ENCODE measurements around the gene ASCL2. TPM values are rescaled to one million over a fixed set of nuclear protein-coding genes. Genes with fewer than 3 reads are reported as not detected.

The ASCL2 gene
- total RNA-seq, 1 experiment from 2014 or later = not detected

DNA sequence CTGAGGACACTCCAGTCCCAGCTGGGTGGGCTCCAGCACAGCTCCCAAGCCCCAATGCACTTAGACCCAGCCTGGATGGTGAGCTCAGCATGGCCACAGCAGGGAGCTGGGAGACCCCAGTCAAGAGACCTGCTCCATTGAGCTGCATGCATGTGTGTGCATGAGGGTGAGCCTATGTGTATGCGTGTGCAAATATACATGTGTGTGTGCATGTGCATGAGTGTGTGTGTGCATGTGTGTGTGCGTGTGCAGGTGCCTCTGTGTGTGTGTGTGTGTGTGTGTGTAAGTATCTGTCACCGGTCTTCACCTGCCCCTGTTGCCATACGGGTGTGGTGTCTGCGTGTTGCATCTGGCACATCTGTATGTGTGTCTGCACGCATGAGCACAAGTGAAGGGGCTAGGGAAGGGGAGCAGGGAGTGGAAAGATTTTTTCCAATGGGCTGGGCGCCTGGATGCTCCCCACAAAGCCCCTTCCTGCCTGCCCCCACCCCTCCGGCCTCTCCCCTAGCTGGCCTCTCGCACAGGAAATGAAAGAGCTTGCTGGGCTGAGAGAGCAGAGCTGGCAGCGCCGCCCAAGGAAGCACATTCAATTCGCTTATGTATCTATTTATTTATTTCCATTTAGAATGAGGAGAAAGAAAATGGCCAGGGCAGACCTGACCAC, 35.5 kb upstream of the ASCL2 start:
- peaks cover 7% of the 10 kb centered on the region for H3K4me1 Mint-ChIP-seq (ENCODE audit: insufficient read depth, unreplicated experiment)
- intact Hi-C loops (cut with micrococcal nuclease) = loop anchor here (1.0 kb wide), 2 partner anchors 94 to 113 kb away; partner anchors contain the start of gene TSSC4
- peak overlapping the region; percentile 39 for H3K27ac Mint-ChIP-seq (ENCODE audit: low read depth, unreplicated experiment)
- H3K27me3 Mint-ChIP-seq (ENCODE audit: insufficient read depth, unreplicated experiment) = no peaks in the 10 kb centered on the region
- no peak overlapping the region for H3K4me3 Mint-ChIP-seq (ENCODE audit: unreplicated experiment)
- DNase-seq (ENCODE audit: unreplicated experiment) = no peak
- CTCF ChIA-PET = interaction anchor here (0.6 to 10.6 kb wide), 31 partner anchors 9 to 1314 kb away, joined by 3 to 240 read pairs (median 6); partner anchors contain the start of gene TSSC4
- no peaks in the 10 kb centered on the region for H3K9me3 Mint-ChIP-seq (ENCODE audit: unreplicated experiment)
- POLR2A ChIA-PET = interaction anchor here (1.0 to 3.1 kb wide), 5 partner anchors 71 to 120 kb away, joined by 3 to 14 read pairs (median 6); partner anchors contain the start of genes CD81 and TSSC4
- no TSS peak for BruUV-seq (replicated peaks)
- TF ChIP-seq, protein P1, sequence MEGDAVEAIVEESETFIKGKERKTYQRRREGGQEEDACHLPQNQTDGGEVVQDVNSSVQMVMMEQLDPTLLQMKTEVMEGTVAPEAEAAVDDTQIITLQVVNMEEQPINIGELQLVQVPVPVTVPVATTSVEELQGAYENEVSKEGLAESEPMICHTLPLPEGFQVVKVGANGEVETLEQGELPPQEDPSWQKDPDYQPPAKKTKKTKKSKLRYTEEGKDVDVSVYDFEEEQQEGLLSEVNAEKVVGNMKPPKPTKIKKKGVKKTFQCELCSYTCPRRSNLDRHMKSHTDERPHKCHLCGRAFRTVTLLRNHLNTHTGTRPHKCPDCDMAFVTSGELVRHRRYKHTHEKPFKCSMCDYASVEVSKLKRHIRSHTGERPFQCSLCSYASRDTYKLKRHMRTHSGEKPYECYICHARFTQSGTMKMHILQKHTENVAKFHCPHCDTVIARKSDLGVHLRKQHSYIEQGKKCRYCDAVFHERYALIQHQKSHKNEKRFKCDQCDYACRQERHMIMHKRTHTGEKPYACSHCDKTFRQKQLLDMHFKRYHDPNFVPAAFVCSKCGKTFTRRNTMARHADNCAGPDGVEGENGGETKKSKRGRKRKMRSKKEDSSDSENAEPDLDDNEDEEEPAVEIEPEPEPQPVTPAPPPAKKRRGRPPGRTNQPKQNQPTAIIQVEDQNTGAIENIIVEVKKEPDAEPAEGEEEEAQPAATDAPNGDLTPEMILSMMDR (IDR thresholded peaks at IDR 0.05; ENCODE audit: unreplicated experiment) = no peak
- H3K36me3 Mint-ChIP-seq (ENCODE audit: insufficient read depth, unreplicated experiment) = no peaks in the 10 kb centered on the region

- intact Hi-C loops (cut with micrococcal nuclease) = loop anchor here (1.0 kb wide), 2 partner anchors 95 to 114 kb away; partner anchors contain the start of gene TSSC4
- H3K27me3 Mint-ChIP-seq (ENCODE audit: insufficient read depth, unreplicated experiment) = no peaks in the 10 kb centered on the region
- peaks cover 7% of the 10 kb centered on the region for H3K4me1 Mint-ChIP-seq (ENCODE audit: insufficient read depth, unreplicated experiment)
- no peaks in the 10 kb centered on the region for H3K9me3 Mint-ChIP-seq (ENCODE audit: unreplicated experiment)
- H3K36me3 Mint-ChIP-seq (ENCODE audit: insufficient read depth, unreplicated experiment) = no peaks in the 10 kb centered on the region
- CTCF ChIA-PET = interaction anchor here (0.6 to 10.6 kb wide), 51 partner anchors 8 to 1313 kb away, joined by 3 to 240 read pairs (median 4); partner anchors contain the start of gene TSSC4
- POLR2A ChIA-PET = interaction anchor here (1.0 to 3.1 kb wide), 5 partner anchors 72 to 120 kb away, joined by 3 to 14 read pairs (median 6); partner anchors contain the start of genes CD81 and TSSC4
- TF ChIP-seq, protein P1 (IDR thresholded peaks at IDR 0.05; ENCODE audit: unreplicated experiment) = peak; percentile 77
- H3K4me3 Mint-ChIP-seq (ENCODE audit: unreplicated experiment) = no peak overlapping the region
- DNase-seq (ENCODE audit: unreplicated experiment) = peak; percentile 67
- BruUV-seq (replicated peaks) = no TSS peak
- no peak overlapping the region for H3K27ac Mint-ChIP-seq (ENCODE audit: low read depth, unreplicated experiment)
Measured at GRCh38 chr11:2305140-2305778, 34.9 kb upstream of the ASCL2 start.

DNA sequence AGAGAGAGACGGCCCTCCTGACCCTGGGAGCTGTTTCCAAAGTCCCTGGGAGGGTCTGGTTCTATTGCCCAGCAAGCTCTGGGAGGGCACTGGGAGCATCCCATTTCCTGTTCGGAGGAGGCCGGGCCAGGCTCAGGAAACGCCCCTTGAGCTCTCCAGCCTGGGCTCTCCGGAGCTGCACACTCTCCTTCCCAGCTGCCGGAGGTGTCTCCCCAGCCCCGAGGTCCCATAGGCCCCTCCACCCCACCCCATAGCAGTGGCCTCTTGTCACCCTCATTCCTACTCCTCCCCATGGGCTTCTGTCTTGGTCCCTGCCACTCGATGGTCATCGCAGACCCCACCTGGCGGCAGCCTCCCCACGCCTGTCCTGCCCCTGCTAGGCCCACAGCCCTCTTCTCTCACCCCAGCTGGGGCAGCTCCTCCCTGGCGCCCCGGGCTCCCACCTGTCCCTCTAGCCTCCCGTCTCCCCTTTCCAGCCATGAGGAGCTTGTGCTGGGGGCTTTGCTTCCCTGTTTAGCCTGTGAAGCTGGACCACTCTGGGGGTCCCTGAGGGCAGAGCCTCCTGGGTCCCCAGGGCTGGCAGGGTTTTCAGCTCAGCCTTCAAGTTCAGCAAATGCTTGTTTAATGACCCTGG, 34.2 kb upstream of the ASCL2 start:
- H3K36me3 Mint-ChIP-seq (ENCODE audit: insufficient read depth, unreplicated experiment) = no peaks in the 10 kb centered on the region
- H3K27me3 Mint-ChIP-seq (ENCODE audit: insufficient read depth, unreplicated experiment) = no peaks in the 10 kb centered on the region
- no peak overlapping the region for H3K4me3 Mint-ChIP-seq (ENCODE audit: unreplicated experiment)
- no TSS peak for BruUV-seq (replicated peaks)
- intact Hi-C loops (cut with micrococcal nuclease) = loop anchor here (1.0 kb wide), 2 partner anchors 96 to 115 kb away; partner anchors contain the start of gene TSSC4
- CTCF ChIA-PET = interaction anchor here (0.6 to 10.6 kb wide), 45 partner anchors 8 to 1102 kb away, joined by 3 to 240 read pairs (median 4); partner anchors contain the start of gene TSSC4
- H3K9me3 Mint-ChIP-seq (ENCODE audit: unreplicated experiment) = no peaks in the 10 kb centered on the region
- TF ChIP-seq, protein P1 (IDR thresholded peaks at IDR 0.05; ENCODE audit: unreplicated experiment) = no peak
- POLR2A ChIA-PET = interaction anchor here (1.0 to 3.1 kb wide), 4 partner anchors 72 to 121 kb away, joined by 4 to 14 read pairs (median 6); partner anchors contain the start of genes CD81 and TSSC4
- H3K27ac Mint-ChIP-seq (ENCODE audit: low read depth, unreplicated experiment) = no peak overlapping the region
- peaks cover 7% of the 10 kb centered on the region for H3K4me1 Mint-ChIP-seq (ENCODE audit: insufficient read depth, unreplicated experiment)
- DNase-seq (ENCODE audit: unreplicated experiment) = no peak

Data from MCF 10A (cell line).